ENCODE measurements around the gene TANGO6.

DNA sequence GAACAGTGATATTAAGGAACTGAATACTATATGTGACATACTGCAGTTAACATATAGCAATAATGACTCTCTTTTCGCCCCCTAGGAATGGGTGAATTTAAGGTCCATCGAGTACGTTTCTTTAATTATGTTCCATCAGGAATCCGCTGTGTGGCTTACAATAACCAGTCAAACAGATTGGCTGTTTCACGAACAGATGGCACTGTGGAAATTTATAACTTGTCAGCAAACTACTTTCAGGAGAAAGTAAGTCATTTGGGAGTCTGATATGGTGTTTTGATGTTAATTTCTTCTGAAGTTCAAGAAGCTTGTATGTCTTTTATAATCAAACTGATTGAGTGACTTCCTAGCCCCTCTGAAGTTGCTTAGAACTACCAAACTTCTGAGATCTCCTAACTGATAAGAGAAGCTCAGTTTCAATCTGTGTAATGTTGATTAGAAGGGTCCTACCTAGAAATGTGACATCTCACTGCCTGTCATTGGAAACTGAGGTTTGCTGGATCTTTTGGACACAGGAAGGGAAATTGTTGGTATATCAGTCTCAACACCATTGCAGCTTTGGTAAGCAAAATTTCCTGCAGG, 290.1 kb downstream of the TANGO6 start:
- TF ChIP-seq POLR2A (IDR thresholded peaks at IDR 0.05; ENCODE audit: low read depth, low read length) (no peak), TAF1 (IDR thresholded peaks at IDR 0.05; ENCODE audit: borderline replicate concordance, low read depth, low read length) (no peak), POLR2AphosphoS5 (IDR thresholded peaks at IDR 0.05; ENCODE audit: low read depth, low read length) (no peak)

All from GM12892 (cell line).